C4-2B (cell line): ENCODE measurements around the gene GPATCH3.
"Not testable (repeated sequence)": the region's sequence is repeated elsewhere in the genome, so short reads cannot be mapped to it uniquely, and the experiment has no call there.

Experiments
- H3K27ac ChIP-seq: fragments of 450-650 bp; 2 replicates; pipeline ENCODE4 v1.5.1; 2017
- ZFX ChIP-seq: fragments of 450-650 bp; IDR thresholded peaks from 2 replicates; pipeline ENCODE4 v1.6.1; 2017
- TF ChIP-seq, protein P1 (sequence below): fragments of 450-650 bp; conservative IDR thresholded peaks from 2 replicates; pipeline ENCODE4 v1.5.1; 2017; ENCODE audit warnings: mild to moderate bottlenecking

The GPATCH3 gene

GRCh38 chr1:26897351-26897750 is 2.9 kb downstream of the GPATCH3 start:
- no peak overlapping the region for H3K27ac ChIP-seq
- TF ChIP-seq ZFX = no peak
- TF ChIP-seq, protein P1, sequence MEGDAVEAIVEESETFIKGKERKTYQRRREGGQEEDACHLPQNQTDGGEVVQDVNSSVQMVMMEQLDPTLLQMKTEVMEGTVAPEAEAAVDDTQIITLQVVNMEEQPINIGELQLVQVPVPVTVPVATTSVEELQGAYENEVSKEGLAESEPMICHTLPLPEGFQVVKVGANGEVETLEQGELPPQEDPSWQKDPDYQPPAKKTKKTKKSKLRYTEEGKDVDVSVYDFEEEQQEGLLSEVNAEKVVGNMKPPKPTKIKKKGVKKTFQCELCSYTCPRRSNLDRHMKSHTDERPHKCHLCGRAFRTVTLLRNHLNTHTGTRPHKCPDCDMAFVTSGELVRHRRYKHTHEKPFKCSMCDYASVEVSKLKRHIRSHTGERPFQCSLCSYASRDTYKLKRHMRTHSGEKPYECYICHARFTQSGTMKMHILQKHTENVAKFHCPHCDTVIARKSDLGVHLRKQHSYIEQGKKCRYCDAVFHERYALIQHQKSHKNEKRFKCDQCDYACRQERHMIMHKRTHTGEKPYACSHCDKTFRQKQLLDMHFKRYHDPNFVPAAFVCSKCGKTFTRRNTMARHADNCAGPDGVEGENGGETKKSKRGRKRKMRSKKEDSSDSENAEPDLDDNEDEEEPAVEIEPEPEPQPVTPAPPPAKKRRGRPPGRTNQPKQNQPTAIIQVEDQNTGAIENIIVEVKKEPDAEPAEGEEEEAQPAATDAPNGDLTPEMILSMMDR = no peak

DNA sequence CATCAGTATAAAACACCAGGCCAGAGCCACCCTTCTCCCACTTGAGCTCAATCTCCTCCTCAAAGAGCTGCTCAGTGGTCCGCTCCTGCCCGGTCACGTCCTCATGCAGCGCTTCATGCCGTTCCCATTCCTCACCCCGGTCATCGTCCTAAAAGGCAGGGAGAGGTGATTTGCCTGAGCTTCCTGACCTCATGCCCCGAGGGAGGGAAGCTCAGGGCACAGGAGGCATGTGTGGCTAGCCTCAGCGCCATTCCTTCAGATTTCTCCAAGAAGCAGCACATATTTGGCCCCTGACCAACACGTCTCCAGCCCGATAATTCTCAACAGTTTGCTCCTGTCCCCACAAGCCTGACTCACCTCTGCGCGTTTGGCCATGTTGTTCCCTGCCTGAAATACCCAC is 6.0 kb downstream of the GPATCH3 start:
- TF ChIP-seq ZFX = no peak
- TF ChIP-seq, protein P1 = no peak
- H3K27ac ChIP-seq = no peak overlapping the region

- TF ChIP-seq ZFX = no peak
- TF ChIP-seq, protein P1 = no peak
- peak overlapping the region; percentile 82 for H3K27ac ChIP-seq
These were observed 9.8 kb downstream of the GPATCH3 start for GRCh38 chr1:26890467-26890796.

- TF ChIP-seq ZFX = peak; percentile 97
- TF ChIP-seq, protein P1 = no peak
- peak within 1 kb of the TSS; percentile 82 for H3K27ac ChIP-seq
These were observed 10.5 kb downstream of the GPATCH3 start, which contains the start of gene GPN2 for GRCh38 chr1:26889551-26890466. TSS of gene GPN2 (minus strand) at chr1:26890283. CDS start at chr1:26890096, 187 bp downstream.

DNA sequence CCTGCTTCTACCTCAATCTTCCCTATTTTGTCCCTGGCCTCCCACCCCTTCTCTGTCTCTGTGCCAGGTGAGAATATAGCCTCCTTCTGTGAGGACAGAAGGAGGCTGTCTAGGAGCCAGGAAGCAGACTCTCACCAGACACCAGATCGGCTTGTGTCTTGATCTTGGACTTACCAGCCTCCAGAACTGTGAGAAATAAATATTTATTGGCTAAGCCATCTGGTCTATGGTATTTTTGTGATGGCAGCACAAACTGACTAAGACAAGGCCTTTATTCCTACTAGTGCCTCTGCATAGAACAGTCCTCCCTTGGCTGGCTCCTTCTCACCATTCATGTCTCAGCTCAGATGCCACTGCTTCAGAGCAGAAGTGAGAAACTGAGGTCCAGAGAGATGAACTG is 12.0 kb downstream of the GPATCH3 start:
- TF ChIP-seq, protein P1 = no peak
- no peak for TF ChIP-seq ZFX
- H3K27ac ChIP-seq = no peak overlapping the region

- TF ChIP-seq, protein P1 = no peak; the same call in 1 of the 2 replicates
- TF ChIP-seq ZFX = no peak
- no peak overlapping the region for H3K27ac ChIP-seq
These were observed 13.1 kb downstream of the GPATCH3 start for GRCh38 chr1:26887125-26887524.

- TF ChIP-seq, protein P1 = no peak
- no peak for TF ChIP-seq ZFX
- no peak overlapping the region for H3K27ac ChIP-seq
These were observed 17.4 kb downstream of the GPATCH3 start for GRCh38 chr1:26882696-26883463.

DNA sequence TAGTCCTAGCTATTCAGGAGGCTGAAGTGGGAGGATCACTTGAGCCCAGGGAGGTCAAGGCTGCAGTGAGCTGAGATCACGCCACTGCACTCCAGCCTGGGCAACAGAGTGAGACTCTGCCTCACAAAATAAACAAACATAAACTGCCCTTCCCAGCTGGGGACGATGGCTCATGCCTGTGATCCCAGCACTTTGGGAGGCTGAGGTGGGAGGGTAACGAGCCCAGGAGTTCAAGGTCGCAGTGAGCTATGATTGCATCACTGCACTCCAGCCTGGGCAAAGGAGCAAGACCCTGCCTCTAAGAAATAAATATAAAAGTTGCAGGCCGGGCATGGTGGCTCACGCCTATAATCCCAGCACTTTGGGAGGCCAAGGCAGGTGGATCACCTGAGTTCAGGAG is 18.7 kb downstream of the GPATCH3 start:
- not testable (repeated sequence) for H3K27ac ChIP-seq
